Coronary artery (tissue), 2 donors: Measurements from ENCODE around the gene IL20RB.
"Not testable (repeated sequence)": the region's sequence is repeated elsewhere in the genome, so short reads cannot be mapped to it uniquely, and the experiment has no call there.

Experiments
- DNase-seq: peaks from one replicate; pipeline ENCODE4 v3.0.0-alpha.2; 2017; ENCODE audit warnings: low spot score
- H3K27ac ChIP-seq, 2 donors: fragments of 200-600 bp; sonication (generic); one replicate each; pipeline ENCODE4 v1.5.1; 2016 to 2019
- H3K4me3 ChIP-seq: fragments of 200-600 bp; sonication (generic); 2 replicates; pipeline ENCODE4 v1.5.1; 2016; ENCODE audit warnings: mild to moderate bottlenecking, moderate library complexity
- CTCF ChIP-seq: fragments of 200-600 bp; sonication (generic); IDR thresholded peaks from one replicate; pipeline ENCODE4 v1.5.1; 2019; ENCODE audit warnings: antibody characterized with exemption

The IL20RB gene

GRCh38 chr3:136982033-136982432, 24.2 kb downstream of the IL20RB start:
- Histone ChIP-seq H3K4me3 (no peak overlapping the region), H3K27ac (no peak overlapping the region)
- no peak for TF ChIP-seq CTCF
- DNase-seq, result no peak

GRCh38 chr3:136982520-136983138, 24.8 kb downstream of the IL20RB start:
- H3K27ac ChIP-seq, result no peak overlapping the region
- TF ChIP-seq CTCF, result no peak
- H3K4me3 ChIP-seq, result no peak overlapping the region
- DNase-seq, result no peak

GRCh38 chr3:136984837-136985236, 27.1 kb downstream of the IL20RB start:
- Histone ChIP-seq H3K4me3 (no peak overlapping the region), H3K27ac (no peak overlapping the region)
- no peak for TF ChIP-seq CTCF
- no peak for DNase-seq

- H3K27ac ChIP-seq, DNase-seq, H3K4me3 ChIP-seq: not testable (repeated sequence)
Observed at GRCh38 chr3:136987398-136987980, 29.7 kb downstream of the IL20RB start.

- Histone ChIP-seq H3K27ac (no peak overlapping the region), H3K4me3 (no peak overlapping the region)
- DNase-seq, result no peak
- no peak for TF ChIP-seq CTCF
Observed at GRCh38 chr3:136988651-136989050, 30.9 kb downstream of the IL20RB start.

- H3K4me3 ChIP-seq, result no peak overlapping the region
- no peak for TF ChIP-seq CTCF
- no peak overlapping the region for H3K27ac ChIP-seq
- no peak for DNase-seq
Observed at GRCh38 chr3:136989781-136990524, 32.2 kb downstream of the IL20RB start.

- no peak for TF ChIP-seq CTCF
- no peak for DNase-seq
- no peak overlapping the region for H3K4me3 ChIP-seq
- no peak overlapping the region for H3K27ac ChIP-seq
Observed at GRCh38 chr3:136990826-136991225, 33.0 kb downstream of the IL20RB start.
